ENCODE measurements around the gene PSTPIP2. TPM values are rescaled to one million over a fixed set of nuclear protein-coding genes. Genes with fewer than 3 reads are reported as not detected.

The PSTPIP2 gene
- polyA plus RNA-seq, 4 donors: 2.0 to 13.3 (median 4.2) TPM

GRCh38 chr18:45958730-45959129, 113.3 kb downstream of the PSTPIP2 start:
- no peak for FAIRE-seq
- DNase-seq: no peak

GRCh38 chr18:45958027-45958426, 114.0 kb downstream of the PSTPIP2 start:
- no peak for DNase-seq
- no peaks in the 10 kb centered on the region for H3K27me3 ChIP-seq (ENCODE audit: control insufficient read depth in 3 of 3, insufficient read depth in 3 of 3, low read length in 3 of 3)
- WGBS, 3 donors: 87 to 94% (median 94%) methylated on average over 2 of the region's 2 CpGs
- H3K27ac ChIP-seq (ENCODE audit: low read depth in 1 of 3, low read length in 2 of 3): no peak overlapping the region
- no peak for FAIRE-seq
- H3K9me3 ChIP-seq (ENCODE audit: control insufficient read depth in 2 of 2, insufficient read depth in 1 of 2, low read depth in 1 of 2, low read length in 1 of 2): no peaks in the 10 kb centered on the region
- no peaks in the 10 kb centered on the region for H3K4me1 ChIP-seq (ENCODE audit: control insufficient read depth in 3 of 3, insufficient read depth in 2 of 3, low read depth in 1 of 3, low read length in 2 of 3)
- no peak overlapping the region for H3K4me3 ChIP-seq (ENCODE audit: low read depth in 1 of 3, low read length in 3 of 3)
- H3K36me3 ChIP-seq (ENCODE audit: control insufficient read depth in 3 of 3, insufficient read depth in 2 of 3, low read depth in 1 of 3, low read length in 3 of 3): peaks cover 5 to 19% (median 8%) of the 10 kb centered on the region in 3 donors

More at GRCh38 chr18:45958730-45959129, 113.3 kb downstream of the PSTPIP2 start:
- H3K36me3 ChIP-seq (ENCODE audit: control insufficient read depth in 3 of 3, insufficient read depth in 2 of 3, low read depth in 1 of 3, low read length in 3 of 3): peaks cover 5 to 22% (median 8%) of the 10 kb centered on the region in 3 donors
- H3K27ac ChIP-seq (ENCODE audit: low read depth in 1 of 3, low read length in 2 of 3): no peak overlapping the region
- H3K27me3 ChIP-seq (ENCODE audit: control insufficient read depth in 3 of 3, insufficient read depth in 3 of 3, low read length in 3 of 3): no peaks in the 10 kb centered on the region
- H3K9me3 ChIP-seq (ENCODE audit: control insufficient read depth in 2 of 2, insufficient read depth in 1 of 2, low read depth in 1 of 2, low read length in 1 of 2): no peaks in the 10 kb centered on the region
- no peaks in the 10 kb centered on the region for H3K4me1 ChIP-seq (ENCODE audit: control insufficient read depth in 3 of 3, insufficient read depth in 2 of 3, low read depth in 1 of 3, low read length in 2 of 3)
- no peak overlapping the region for H3K4me3 ChIP-seq (ENCODE audit: low read depth in 1 of 3, low read length in 3 of 3)

GRCh38 chr18:45957100-45957499, 115.0 kb downstream of the PSTPIP2 start:
- Histone ChIP-seq H3K4me1 (ENCODE audit: control insufficient read depth in 3 of 3, insufficient read depth in 2 of 3, low read depth in 1 of 3, low read length in 2 of 3) (no peaks in the 10 kb centered on the region), H3K36me3 (ENCODE audit: control insufficient read depth in 3 of 3, insufficient read depth in 2 of 3, low read depth in 1 of 3, low read length in 3 of 3) (peaks cover 5 to 19% (median 8%) of the 10 kb centered on the region in 3 donors), H3K27ac (ENCODE audit: low read depth in 1 of 3, low read length in 2 of 3) (no peak overlapping the region), H3K9me3 (ENCODE audit: control insufficient read depth in 2 of 2, insufficient read depth in 1 of 2, low read depth in 1 of 2, low read length in 1 of 2) (no peaks in the 10 kb centered on the region), H3K27me3 (ENCODE audit: control insufficient read depth in 3 of 3, insufficient read depth in 3 of 3, low read length in 3 of 3) (no peaks in the 10 kb centered on the region), H3K4me3 (ENCODE audit: low read depth in 1 of 3, low read length in 3 of 3) (no peak overlapping the region)
- DNase-seq (no peak), FAIRE-seq (no peak)

- Histone ChIP-seq H3K4me1 (ENCODE audit: control insufficient read depth in 3 of 3, insufficient read depth in 2 of 3, low read depth in 1 of 3, low read length in 2 of 3) (no peaks in the 10 kb centered on the region), H3K36me3 (ENCODE audit: control insufficient read depth in 3 of 3, insufficient read depth in 2 of 3, low read depth in 1 of 3, low read length in 3 of 3) (peaks cover 5 to 13% (median 12%) of the 10 kb centered on the region in 3 donors), H3K27me3 (ENCODE audit: control insufficient read depth in 3 of 3, insufficient read depth in 3 of 3, low read length in 3 of 3) (no peaks in the 10 kb centered on the region), H3K9me3 (ENCODE audit: control insufficient read depth in 2 of 2, insufficient read depth in 1 of 2, low read depth in 1 of 2, low read length in 1 of 2) (no peaks in the 10 kb centered on the region), H3K4me3 (ENCODE audit: low read depth in 1 of 3, low read length in 3 of 3) (no peak overlapping the region), H3K27ac (ENCODE audit: low read depth in 1 of 3, low read length in 2 of 3) (no peak overlapping the region)
- WGBS, 3 donors: 97 to 98% (median 97%) methylated on average over 7 of the region's 7 CpGs
- DNase-seq (no peak), FAIRE-seq (no peak)
These were observed 117.8 kb downstream of the PSTPIP2 start for GRCh38 chr18:45954070-45954934.

- no peaks in the 10 kb centered on the region for H3K4me1 ChIP-seq (ENCODE audit: control insufficient read depth in 3 of 3, insufficient read depth in 2 of 3, low read depth in 1 of 3, low read length in 2 of 3)
- FAIRE-seq (no peak), DNase-seq (no peak)
- no peaks in the 10 kb centered on the region for H3K9me3 ChIP-seq (ENCODE audit: control insufficient read depth in 2 of 2, insufficient read depth in 1 of 2, low read depth in 1 of 2, low read length in 1 of 2)
- no peaks in the 10 kb centered on the region for H3K27me3 ChIP-seq (ENCODE audit: control insufficient read depth in 3 of 3, insufficient read depth in 3 of 3, low read length in 3 of 3)
- H3K4me3 ChIP-seq (ENCODE audit: low read depth in 1 of 3, low read length in 3 of 3): no peak overlapping the region
- 93 to 98% (median 96%) methylated on average over 4 of the region's 4 CpGs for WGBS, 3 donors
- peaks cover 14 to 25% (median 23%) of the 10 kb centered on the region in 3 donors for H3K36me3 ChIP-seq (ENCODE audit: control insufficient read depth in 3 of 3, insufficient read depth in 2 of 3, low read depth in 1 of 3, low read length in 3 of 3)
- H3K27ac ChIP-seq (ENCODE audit: low read depth in 1 of 3, low read length in 2 of 3): no peak overlapping the region
These were observed 120.9 kb downstream of the PSTPIP2 start for GRCh38 chr18:45951016-45951714.

- Histone ChIP-seq H3K4me3 (ENCODE audit: low read depth in 1 of 3, low read length in 3 of 3) (no peak overlapping the region), H3K4me1 (ENCODE audit: control insufficient read depth in 3 of 3, insufficient read depth in 2 of 3, low read depth in 1 of 3, low read length in 2 of 3) (no peaks in the 10 kb centered on the region), H3K27ac (ENCODE audit: low read depth in 1 of 3, low read length in 2 of 3) (no peak overlapping the region), H3K36me3 (ENCODE audit: control insufficient read depth in 3 of 3, insufficient read depth in 2 of 3, low read depth in 1 of 3, low read length in 3 of 3) (peaks cover 19 to 36% (median 26%) of the 10 kb centered on the region in 3 donors), H3K27me3 (ENCODE audit: control insufficient read depth in 3 of 3, insufficient read depth in 3 of 3, low read length in 3 of 3) (no peaks in the 10 kb centered on the region), H3K9me3 (ENCODE audit: control insufficient read depth in 2 of 2, insufficient read depth in 1 of 2, low read depth in 1 of 2, low read length in 1 of 2) (no peaks in the 10 kb centered on the region)
- DNase-seq (no peak), FAIRE-seq (no peak)
- WGBS, 3 donors: 81 to 88% (median 85%) methylated on average over 5 of the region's 5 CpGs
These were observed 126.4 kb downstream of the PSTPIP2 start for GRCh38 chr18:45945669-45946068.

GRCh38 chr18:45940724-45941123, 131.3 kb downstream of the PSTPIP2 start:
- Histone ChIP-seq H3K4me3 (ENCODE audit: low read depth in 1 of 3, low read length in 3 of 3) (no peak overlapping the region), H3K27me3 (ENCODE audit: control insufficient read depth in 3 of 3, insufficient read depth in 3 of 3, low read length in 3 of 3) (no peaks in the 10 kb centered on the region), H3K36me3 (ENCODE audit: control insufficient read depth in 3 of 3, insufficient read depth in 2 of 3, low read depth in 1 of 3, low read length in 3 of 3) (peaks cover 16 to 41% (median 18%) of the 10 kb centered on the region in 3 donors), H3K9me3 (ENCODE audit: control insufficient read depth in 2 of 2, insufficient read depth in 1 of 2, low read depth in 1 of 2, low read length in 1 of 2) (no peaks in the 10 kb centered on the region), H3K4me1 (ENCODE audit: control insufficient read depth in 3 of 3, insufficient read depth in 2 of 3, low read depth in 1 of 3, low read length in 2 of 3) (no peaks in the 10 kb centered on the region), H3K27ac (ENCODE audit: low read depth in 1 of 3, low read length in 2 of 3) (no peak overlapping the region)
- no peak for DNase-seq
- no peak for FAIRE-seq
- 80 to 86% (median 85%) methylated on average over 2 of the region's 2 CpGs for WGBS, 3 donors

GRCh38 chr18:45939236-45939635, 132.8 kb downstream of the PSTPIP2 start:
- Histone ChIP-seq H3K36me3 (ENCODE audit: control insufficient read depth in 3 of 3, insufficient read depth in 2 of 3, low read depth in 1 of 3, low read length in 3 of 3) (peaks cover 10 to 45% (median 18%) of the 10 kb centered on the region in 3 donors), H3K27ac (ENCODE audit: low read depth in 1 of 3, low read length in 2 of 3) (no peak overlapping the region), H3K27me3 (ENCODE audit: control insufficient read depth in 3 of 3, insufficient read depth in 3 of 3, low read length in 3 of 3) (no peaks in the 10 kb centered on the region), H3K4me3 (ENCODE audit: low read depth in 1 of 3, low read length in 3 of 3) (no peak overlapping the region), H3K4me1 (ENCODE audit: control insufficient read depth in 3 of 3, insufficient read depth in 2 of 3, low read depth in 1 of 3, low read length in 2 of 3) (no peaks in the 10 kb centered on the region), H3K9me3 (ENCODE audit: control insufficient read depth in 2 of 2, insufficient read depth in 1 of 2, low read depth in 1 of 2, low read length in 1 of 2) (no peaks in the 10 kb centered on the region)
- 92 to 98% (median 95%) methylated on average over 2 of the region's 2 CpGs for WGBS, 3 donors
- FAIRE-seq: no peak
- no peak for DNase-seq
